GM23338 (cell line): ENCODE data around the gene LILRA5. TPM values are rescaled to one million over a fixed set of nuclear protein-coding genes. Genes with fewer than 3 reads are reported as not detected.

Source experiments
- ATAC-seq: fragments of 200-7000 bp; cut with Tn5 transposase; 3 replicates; pipeline ENCODE4 v1.9.1; 2020
- DNase-seq: peaks from one replicate; pipeline ENCODE4 v3.0.0-alpha.2; 2015; ENCODE audit warnings: low spot score
- H2AFZ ChIP-seq: fragments of 200-600 bp; sonication (generic); 2 replicates; pipeline ENCODE4 v1.8.0; 2016; ENCODE audit warnings: antibody characterized with exemption, mild to moderate bottlenecking, moderate library complexity
- H3F3A ChIP-seq: fragments of 200-600 bp; sonication (generic); replicated peaks from 2 replicates; pipeline ENCODE4 v1.8.0; 2017; ENCODE audit warnings: antibody characterized with exemption, mixed run types, low read depth
- H3K27ac ChIP-seq: fragments of 200-600 bp; sonication (generic); 2 replicates; pipeline ENCODE4 v1.6.1; 2016; ENCODE audit warnings: low read depth
- H3K27me3 ChIP-seq: fragments of 200-600 bp; sonication (generic); 2 replicates; pipeline ENCODE4 v1.8.0; 2016; ENCODE audit warnings: mild to moderate bottlenecking, mixed run types, moderate library complexity; ENCODE audit not compliant: insufficient read depth
- H3K36me3 ChIP-seq: fragments of 200-600 bp; sonication (generic); 2 replicates; pipeline ENCODE4 v1.8.0; 2016; ENCODE audit warnings: mild to moderate bottlenecking; ENCODE audit not compliant: insufficient read depth
- H3K4me1 ChIP-seq: fragments of 200-600 bp; sonication (generic); 2 replicates; pipeline ENCODE4 v1.8.0; 2016; ENCODE audit warnings: mild to moderate bottlenecking, moderate library complexity; ENCODE audit not compliant: insufficient read depth
- H3K4me2 ChIP-seq: fragments of 200-600 bp; sonication (generic); 2 replicates; pipeline ENCODE4 v1.7.1; 2017; ENCODE audit warnings: mixed run types
- H3K4me3 ChIP-seq: fragments of 200-600 bp; sonication (generic); 2 replicates; pipeline ENCODE4 v1.6.1; 2016; ENCODE audit warnings: mixed run types
- H3K79me2 ChIP-seq: fragments of 200-600 bp; sonication (generic); replicated peaks from 2 replicates; pipeline ENCODE4 v1.8.0; 2017; ENCODE audit warnings: mild to moderate bottlenecking; ENCODE audit not compliant: insufficient read depth
- H3K9me2 ChIP-seq: fragments of 200-600 bp; sonication (generic); 2 replicates; pipeline ENCODE4 v1.8.0; 2017; ENCODE audit not compliant: insufficient read depth
- H4K20me1 ChIP-seq: fragments of 200-600 bp; sonication (generic); replicated peaks from 2 replicates; pipeline ENCODE4 v1.8.0; 2017; ENCODE audit warnings: mild to moderate bottlenecking; ENCODE audit not compliant: insufficient read depth
- H3K27ac Mint-ChIP-seq: 2 replicates; pipeline ENCODE4 v1.8.0; 2020; ENCODE audit warnings: inconsistent platforms, mild to moderate bottlenecking, moderate library complexity, mixed read lengths
- H3K27me3 Mint-ChIP-seq: 3 replicates; pipeline ENCODE4 v1.8.0; 2022; ENCODE audit warnings: low read depth, mild to moderate bottlenecking, moderate library complexity, mixed read lengths, inconsistent platforms; ENCODE audit not compliant: insufficient read depth, poor library complexity
- H3K36me3 Mint-ChIP-seq: 3 replicates; pipeline ENCODE4 v1.8.0; 2021; ENCODE audit warnings: low read depth, mild to moderate bottlenecking, inconsistent platforms, moderate library complexity, mixed read lengths
- H3K4me1 Mint-ChIP-seq: 3 replicates; pipeline ENCODE4 v1.8.0; 2020; ENCODE audit warnings: mild to moderate bottlenecking, inconsistent platforms, mixed read lengths
- H3K4me3 Mint-ChIP-seq: 3 replicates; pipeline ENCODE4 v1.8.0; 2021; ENCODE audit warnings: moderate library complexity, mild to moderate bottlenecking, inconsistent platforms, mixed read lengths
- H3K9me3 Mint-ChIP-seq: 3 replicates; pipeline ENCODE4 v1.8.0; 2020; ENCODE audit warnings: moderate library complexity, mild to moderate bottlenecking, inconsistent platforms, mixed read lengths
- CREB1 ChIP-seq: fragments of 250-450 bp; sonication (Bioruptor Pico); IDR thresholded peaks from 2 replicates; pipeline ENCODE4 v1.5.0; 2020; ENCODE audit warnings: low read depth, mild to moderate bottlenecking, moderate library complexity
- JUNB ChIP-seq: IDR thresholded peaks from one replicate; pipeline ENCODE4 v1.6.1; 2016; ENCODE audit warnings: antibody characterized with exemption; ENCODE audit not compliant: unreplicated experiment
- NANOG ChIP-seq: IDR thresholded peaks from 2 replicates; pipeline ENCODE4 v1.6.1; 2016; ENCODE audit warnings: antibody characterized with exemption, borderline replicate concordance
- POLR2AphosphoS5 ChIP-seq: IDR thresholded peaks from 2 replicates; pipeline ENCODE4 v1.6.1; 2016; ENCODE audit warnings: antibody characterized with exemption, low read depth
- STAT1 ChIP-seq: IDR thresholded peaks from one replicate; pipeline ENCODE4 v1.6.1; 2016; ENCODE audit warnings: antibody characterized with exemption; ENCODE audit not compliant: unreplicated experiment
- ZNF114 ChIP-seq: fragments of 250-450 bp; sonication (Bioruptor Pico); IDR thresholded peaks from 2 replicates; pipeline ENCODE4 v1.5.0; 2020; ENCODE audit warnings: mild to moderate bottlenecking, moderate library complexity
- polyA plus RNA-seq: library from polyadenylated mRNA; unstranded; fragments of >200 nt; fragmentation: Nextera tagmentation; extraction: Ambion mirVana; gene quantifications from 2 replicates; pipeline ENCODE4 v1.2.1, GENCODE V29; 2016
- total RNA-seq: library from RNA; depleted of rRNA; stranded (reverse); fragments of >200 nt; shearing (Covaris generic); gene quantifications from 2 replicates; pipeline ENCODE4 v1.2.3, GENCODE V29; 2014
- TF ChIP-seq, protein P1 (sequence below): IDR thresholded peaks from 2 replicates; pipeline ENCODE4 v1.6.1; 2016; ENCODE audit warnings: antibody characterized with exemption
- TF ChIP-seq, protein P2 (sequence below): fragments of 250-450 bp; sonication (Bioruptor Pico); IDR thresholded peaks from 2 replicates; pipeline ENCODE4 v1.5.0; 2020; ENCODE audit warnings: mild to moderate bottlenecking, moderate library complexity
- TF ChIP-seq, protein P3 (sequence below), 2 experiments: fragments of 200-600 bp in 1 of 2; sonication (generic) in 1 of 2; conservative IDR thresholded peaks; 2 replicates each; pipeline versions ENCODE4 v1.5.1 to v1.6.1; 2016 to 2017; ENCODE audit warnings: antibody characterized with exemption in 2 of 2, low read depth in 2 of 2, mild to moderate bottlenecking in 2 of 2, moderate library complexity in 1 of 2

The LILRA5 gene
- total and polyA plus RNA-seq, 2 experiments from 2014 or later = not detected

DNA sequence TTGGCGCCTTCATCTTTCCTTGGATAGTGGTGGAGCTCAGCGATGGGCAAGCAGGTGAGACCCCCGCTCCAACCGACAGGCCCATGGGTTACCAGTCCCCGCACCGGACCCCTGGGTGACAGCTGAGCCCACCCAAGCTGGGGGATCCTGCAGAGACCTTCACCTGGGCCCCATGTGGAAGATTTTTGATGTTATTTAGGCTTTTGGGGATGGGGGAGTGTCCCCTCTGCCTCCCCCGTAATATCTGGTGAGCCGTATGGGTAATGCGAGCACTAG is 4.9 kb upstream of the LILRA5 start:
- TF ChIP-seq, protein P1, sequence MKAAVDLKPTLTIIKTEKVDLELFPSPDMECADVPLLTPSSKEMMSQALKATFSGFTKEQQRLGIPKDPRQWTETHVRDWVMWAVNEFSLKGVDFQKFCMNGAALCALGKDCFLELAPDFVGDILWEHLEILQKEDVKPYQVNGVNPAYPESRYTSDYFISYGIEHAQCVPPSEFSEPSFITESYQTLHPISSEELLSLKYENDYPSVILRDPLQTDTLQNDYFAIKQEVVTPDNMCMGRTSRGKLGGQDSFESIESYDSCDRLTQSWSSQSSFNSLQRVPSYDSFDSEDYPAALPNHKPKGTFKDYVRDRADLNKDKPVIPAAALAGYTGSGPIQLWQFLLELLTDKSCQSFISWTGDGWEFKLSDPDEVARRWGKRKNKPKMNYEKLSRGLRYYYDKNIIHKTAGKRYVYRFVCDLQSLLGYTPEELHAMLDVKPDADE = no peak
- no peak for TF ChIP-seq ZNF114
- TF ChIP-seq, protein P2, sequence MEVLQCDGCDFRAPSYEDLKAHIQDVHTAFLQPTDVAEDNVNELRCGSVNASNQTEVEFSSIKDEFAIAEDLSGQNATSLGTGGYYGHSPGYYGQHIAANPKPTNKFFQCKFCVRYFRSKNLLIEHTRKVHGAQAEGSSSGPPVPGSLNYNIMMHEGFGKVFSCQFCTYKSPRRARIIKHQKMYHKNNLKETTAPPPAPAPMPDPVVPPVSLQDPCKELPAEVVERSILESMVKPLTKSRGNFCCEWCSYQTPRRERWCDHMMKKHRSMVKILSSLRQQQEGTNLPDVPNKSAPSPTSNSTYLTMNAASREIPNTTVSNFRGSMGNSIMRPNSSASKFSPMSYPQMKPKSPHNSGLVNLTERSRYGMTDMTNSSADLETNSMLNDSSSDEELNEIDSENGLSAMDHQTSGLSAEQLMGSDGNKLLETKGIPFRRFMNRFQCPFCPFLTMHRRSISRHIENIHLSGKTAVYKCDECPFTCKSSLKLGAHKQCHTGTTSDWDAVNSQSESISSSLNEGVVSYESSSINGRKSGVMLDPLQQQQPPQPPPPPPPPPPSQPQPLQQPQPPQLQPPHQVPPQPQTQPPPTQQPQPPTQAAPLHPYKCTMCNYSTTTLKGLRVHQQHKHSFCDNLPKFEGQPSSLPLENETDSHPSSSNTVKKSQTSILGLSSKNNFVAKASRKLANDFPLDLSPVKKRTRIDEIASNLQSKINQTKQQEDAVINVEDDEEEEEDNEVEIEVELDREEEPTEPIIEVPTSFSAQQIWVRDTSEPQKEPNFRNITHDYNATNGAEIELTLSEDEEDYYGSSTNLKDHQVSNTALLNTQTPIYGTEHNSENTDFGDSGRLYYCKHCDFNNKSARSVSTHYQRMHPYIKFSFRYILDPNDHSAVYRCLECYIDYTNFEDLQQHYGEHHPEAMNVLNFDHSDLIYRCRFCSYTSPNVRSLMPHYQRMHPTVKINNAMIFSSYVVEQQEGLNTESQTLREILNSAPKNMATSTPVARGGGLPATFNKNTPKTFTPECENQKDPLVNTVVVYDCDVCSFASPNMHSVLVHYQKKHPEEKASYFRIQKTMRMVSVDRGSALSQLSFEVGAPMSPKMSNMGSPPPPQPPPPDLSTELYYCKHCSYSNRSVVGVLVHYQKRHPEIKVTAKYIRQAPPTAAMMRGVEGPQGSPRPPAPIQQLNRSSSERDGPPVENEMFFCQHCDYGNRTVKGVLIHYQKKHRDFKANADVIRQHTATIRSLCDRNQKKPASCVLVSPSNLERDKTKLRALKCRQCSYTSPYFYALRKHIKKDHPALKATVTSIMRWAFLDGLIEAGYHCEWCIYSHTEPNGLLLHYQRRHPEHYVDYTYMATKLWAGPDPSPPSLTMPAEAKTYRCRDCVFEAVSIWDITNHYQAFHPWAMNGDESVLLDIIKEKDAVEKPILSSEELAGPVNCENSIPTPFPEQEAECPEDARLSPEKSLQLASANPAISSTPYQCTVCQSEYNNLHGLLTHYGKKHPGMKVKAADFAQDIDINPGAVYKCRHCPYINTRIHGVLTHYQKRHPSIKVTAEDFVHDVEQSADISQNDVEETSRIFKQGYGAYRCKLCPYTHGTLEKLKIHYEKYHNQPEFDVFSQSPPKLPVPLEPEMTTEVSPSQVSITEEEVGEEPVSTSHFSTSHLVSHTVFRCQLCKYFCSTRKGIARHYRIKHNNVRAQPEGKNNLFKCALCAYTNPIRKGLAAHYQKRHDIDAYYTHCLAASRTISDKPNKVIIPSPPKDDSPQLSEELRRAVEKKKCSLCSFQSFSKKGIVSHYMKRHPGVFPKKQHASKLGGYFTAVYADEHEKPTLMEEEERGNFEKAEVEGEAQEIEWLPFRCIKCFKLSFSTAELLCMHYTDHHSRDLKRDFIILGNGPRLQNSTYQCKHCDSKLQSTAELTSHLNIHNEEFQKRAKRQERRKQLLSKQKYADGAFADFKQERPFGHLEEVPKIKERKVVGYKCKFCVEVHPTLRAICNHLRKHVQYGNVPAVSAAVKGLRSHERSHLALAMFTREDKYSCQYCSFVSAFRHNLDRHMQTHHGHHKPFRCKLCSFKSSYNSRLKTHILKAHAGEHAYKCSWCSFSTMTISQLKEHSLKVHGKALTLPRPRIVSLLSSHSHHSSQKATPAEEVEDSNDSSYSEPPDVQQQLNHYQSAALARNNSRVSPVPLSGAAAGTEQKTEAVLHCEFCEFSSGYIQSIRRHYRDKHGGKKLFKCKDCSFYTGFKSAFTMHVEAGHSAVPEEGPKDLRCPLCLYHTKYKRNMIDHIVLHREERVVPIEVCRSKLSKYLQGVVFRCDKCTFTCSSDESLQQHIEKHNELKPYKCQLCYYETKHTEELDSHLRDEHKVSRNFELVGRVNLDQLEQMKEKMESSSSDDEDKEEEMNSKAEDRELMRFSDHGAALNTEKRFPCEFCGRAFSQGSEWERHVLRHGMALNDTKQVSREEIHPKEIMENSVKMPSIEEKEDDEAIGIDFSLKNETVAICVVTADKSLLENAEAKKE (CRISPR knock-in tag) = no peak
- TF ChIP-seq, protein P3, sequence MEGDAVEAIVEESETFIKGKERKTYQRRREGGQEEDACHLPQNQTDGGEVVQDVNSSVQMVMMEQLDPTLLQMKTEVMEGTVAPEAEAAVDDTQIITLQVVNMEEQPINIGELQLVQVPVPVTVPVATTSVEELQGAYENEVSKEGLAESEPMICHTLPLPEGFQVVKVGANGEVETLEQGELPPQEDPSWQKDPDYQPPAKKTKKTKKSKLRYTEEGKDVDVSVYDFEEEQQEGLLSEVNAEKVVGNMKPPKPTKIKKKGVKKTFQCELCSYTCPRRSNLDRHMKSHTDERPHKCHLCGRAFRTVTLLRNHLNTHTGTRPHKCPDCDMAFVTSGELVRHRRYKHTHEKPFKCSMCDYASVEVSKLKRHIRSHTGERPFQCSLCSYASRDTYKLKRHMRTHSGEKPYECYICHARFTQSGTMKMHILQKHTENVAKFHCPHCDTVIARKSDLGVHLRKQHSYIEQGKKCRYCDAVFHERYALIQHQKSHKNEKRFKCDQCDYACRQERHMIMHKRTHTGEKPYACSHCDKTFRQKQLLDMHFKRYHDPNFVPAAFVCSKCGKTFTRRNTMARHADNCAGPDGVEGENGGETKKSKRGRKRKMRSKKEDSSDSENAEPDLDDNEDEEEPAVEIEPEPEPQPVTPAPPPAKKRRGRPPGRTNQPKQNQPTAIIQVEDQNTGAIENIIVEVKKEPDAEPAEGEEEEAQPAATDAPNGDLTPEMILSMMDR (conservative IDR thresholded peaks at IDR 0.05; ENCODE audit: low read depth in 2 of 2) = no peak
- no peak for TF ChIP-seq STAT1
- TF ChIP-seq NANOG = no peak
- TF ChIP-seq JUNB = no peak
- no peak for TF ChIP-seq CREB1
- no peak for TF ChIP-seq POLR2AphosphoS5
- no peak overlapping the region for H3K27ac ChIP-seq
- DNase-seq (no peak), ATAC-seq (no peak)
- H3K27ac Mint-ChIP-seq = no peak overlapping the region
- peaks cover 28% of the 10 kb centered on the region for H3K9me3 Mint-ChIP-seq
- H4K20me1 ChIP-seq = no peaks in the 10 kb centered on the region
- no peak overlapping the region for H3K4me3 Mint-ChIP-seq
- no peak overlapping the region for H2AFZ ChIP-seq
- no peak overlapping the region for H3K4me3 ChIP-seq
- H3K9me2 ChIP-seq = no peaks in the 10 kb centered on the region
- H3K36me3 Mint-ChIP-seq = peaks cover 14% of the 10 kb centered on the region
- peaks cover 14% of the 10 kb centered on the region for H3K27me3 Mint-ChIP-seq
- no peaks in the 10 kb centered on the region for H3F3A ChIP-seq
- no peaks in the 10 kb centered on the region; the same call in none of the 2 replicates for H3K36me3 ChIP-seq
- H3K4me1 Mint-ChIP-seq = peaks cover 6% of the 10 kb centered on the region; the same call in 2 of the 3 replicates
- peaks cover 5% of the 10 kb centered on the region; the same call in 1 of the 2 replicates for H3K4me1 ChIP-seq
- no peaks in the 10 kb centered on the region for H3K27me3 ChIP-seq
- no peaks in the 10 kb centered on the region for H3K79me2 ChIP-seq
- H3K4me2 ChIP-seq = no peak overlapping the region
